MM.1S (cell line): ENCODE measurements around the gene SRPK3.

ENCODE experiments used
- EZH2 ChIP-seq: fragments of 300-600 bp; sonication (generic); optimal IDR thresholded peaks from 2 replicates; pipeline ENCODE3; 2017; ENCODE audit warnings: low read depth, mild to moderate bottlenecking, antibody characterized with exemption, low read length, mixed read lengths
- TF ChIP-seq, protein P1 (sequence below): fragments of 300-600 bp; sonication (generic); IDR thresholded peaks from 2 replicates; pipeline ENCODE4 v1.5.1; 2016; ENCODE audit warnings: antibody characterized with exemption, low read length, mixed read lengths

DNA sequence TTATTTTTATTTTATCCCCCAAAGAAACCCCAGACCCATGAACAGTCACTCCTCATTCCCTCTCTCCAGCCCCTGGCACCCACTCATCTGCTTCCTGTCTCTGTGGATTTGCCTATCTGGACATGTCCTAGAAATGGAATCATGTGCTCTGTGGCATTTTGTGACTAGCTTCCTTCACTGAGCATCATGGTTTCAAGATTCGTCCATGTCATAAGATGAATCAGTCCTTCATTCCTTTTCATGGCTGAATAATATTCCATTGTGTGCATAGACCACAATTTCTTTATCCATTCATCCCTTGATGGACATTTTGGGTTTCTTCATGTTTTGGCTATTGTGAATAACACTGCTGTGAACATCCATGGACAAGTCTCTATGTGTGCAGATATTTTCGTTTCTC is 46.0 kb upstream of the SRPK3 start:
- TF ChIP-seq, protein P1, sequence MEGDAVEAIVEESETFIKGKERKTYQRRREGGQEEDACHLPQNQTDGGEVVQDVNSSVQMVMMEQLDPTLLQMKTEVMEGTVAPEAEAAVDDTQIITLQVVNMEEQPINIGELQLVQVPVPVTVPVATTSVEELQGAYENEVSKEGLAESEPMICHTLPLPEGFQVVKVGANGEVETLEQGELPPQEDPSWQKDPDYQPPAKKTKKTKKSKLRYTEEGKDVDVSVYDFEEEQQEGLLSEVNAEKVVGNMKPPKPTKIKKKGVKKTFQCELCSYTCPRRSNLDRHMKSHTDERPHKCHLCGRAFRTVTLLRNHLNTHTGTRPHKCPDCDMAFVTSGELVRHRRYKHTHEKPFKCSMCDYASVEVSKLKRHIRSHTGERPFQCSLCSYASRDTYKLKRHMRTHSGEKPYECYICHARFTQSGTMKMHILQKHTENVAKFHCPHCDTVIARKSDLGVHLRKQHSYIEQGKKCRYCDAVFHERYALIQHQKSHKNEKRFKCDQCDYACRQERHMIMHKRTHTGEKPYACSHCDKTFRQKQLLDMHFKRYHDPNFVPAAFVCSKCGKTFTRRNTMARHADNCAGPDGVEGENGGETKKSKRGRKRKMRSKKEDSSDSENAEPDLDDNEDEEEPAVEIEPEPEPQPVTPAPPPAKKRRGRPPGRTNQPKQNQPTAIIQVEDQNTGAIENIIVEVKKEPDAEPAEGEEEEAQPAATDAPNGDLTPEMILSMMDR: no peak
- no peak for TF ChIP-seq EZH2
